Neural cell (in vitro differentiated cells): Measurements from ENCODE around the gene MTX1. TPM values are rescaled to one million over a fixed set of nuclear protein-coding genes. Genes with fewer than 3 reads are reported as not detected.
"Not testable (repeated sequence)": the region's sequence is repeated elsewhere in the genome, so short reads cannot be mapped to it uniquely, and the experiment has no call there.

Experiments used
- H2AFZ ChIP-seq: fragments of 200-600, 300-800 bp; sonication (generic), shearing (Covaris generic); 2 replicates; pipeline ENCODE4 v1.6.0; 2014; ENCODE audit warnings: low read depth, mild to moderate bottlenecking, antibody characterized with exemption, low read length, moderate library complexity
- H3F3A ChIP-seq: fragments of 200-600 bp; shearing (Covaris generic); 2 replicates; pipeline ENCODE4 v1.6.1; 2016; ENCODE audit warnings: mild to moderate bottlenecking, moderate library complexity, mixed read lengths, antibody characterized with exemption, low read length; ENCODE audit not compliant: insufficient read depth, poor library complexity, severe bottlenecking
- H3K27ac ChIP-seq: fragments of 200-600, 300-800 bp; sonication (generic), shearing (Covaris generic); 2 replicates; pipeline ENCODE4 v1.5.1; 2014; ENCODE audit warnings: mild to moderate bottlenecking, low read length, moderate library complexity
- H3K27me3 ChIP-seq: fragments of 300-800, 200-600 bp; sonication (generic), shearing (Covaris generic); 2 replicates; pipeline ENCODE4 v1.6.0; 2014; ENCODE audit warnings: mild to moderate bottlenecking, low read depth, low read length, moderate library complexity; ENCODE audit not compliant: insufficient read depth
- H3K36me3 ChIP-seq: fragments of 300-800, 200-600 bp; sonication (generic), shearing (Covaris generic); 2 replicates; pipeline ENCODE4 v1.5.1; 2014; ENCODE audit warnings: mild to moderate bottlenecking, antibody characterized with exemption, low read length, moderate library complexity; ENCODE audit not compliant: insufficient read depth
- H3K4me2 ChIP-seq: fragments of 300-800, 200-600 bp; sonication (generic), shearing (Covaris generic); 2 replicates; pipeline ENCODE4 v1.6.0; 2014; ENCODE audit warnings: mild to moderate bottlenecking, low read length
- H3K4me3 ChIP-seq: fragments of 300-800, 200-600 bp; sonication (generic), shearing (Covaris generic); 2 replicates; pipeline ENCODE4 v1.5.1; 2014; ENCODE audit warnings: mild to moderate bottlenecking, low read length, moderate library complexity
- H3K79me2 ChIP-seq: fragments of 200-600 bp; shearing (Covaris generic); replicated peaks from 2 replicates; pipeline ENCODE4 v1.6.0; 2014; ENCODE audit warnings: mild to moderate bottlenecking, low read length, moderate library complexity; ENCODE audit not compliant: insufficient read depth
- H3K9ac ChIP-seq: fragments of 300-800, 200-600 bp; sonication (generic), shearing (Covaris generic); 2 replicates; pipeline ENCODE4 v1.6.1; 2016; ENCODE audit warnings: mild to moderate bottlenecking, low read length, mixed read lengths
- H3K9me2 ChIP-seq: fragments of 200-600 bp; shearing (Covaris generic); 2 replicates; pipeline ENCODE4 v1.6.1; 2016; ENCODE audit warnings: mild to moderate bottlenecking, low read length, mixed read lengths; ENCODE audit not compliant: insufficient read depth
- H3K9me3 ChIP-seq: fragments of 200-600, 300-800 bp; sonication (generic), shearing (Covaris generic); 2 replicates; pipeline ENCODE4 v1.6.1; 2016; ENCODE audit warnings: mild to moderate bottlenecking, mixed run types, low read length, moderate library complexity, mixed read lengths
- H4K20me1 ChIP-seq: fragments of 200-600 bp; shearing (Covaris generic); 2 replicates; pipeline ENCODE4 v1.6.1; 2016; ENCODE audit warnings: mild to moderate bottlenecking, mixed run types; ENCODE audit not compliant: insufficient read depth
- CTCF ChIP-seq: fragments of 450-650 bp; IDR thresholded peaks from 2 replicates; pipeline ENCODE4 v1.5.1; 2014; ENCODE audit warnings: antibody characterized with exemption, mild to moderate bottlenecking, moderate library complexity; ENCODE audit not compliant: poor library complexity, severe bottlenecking
- EP300 ChIP-seq: fragments of 450-650 bp; conservative IDR thresholded peaks from 2 replicates; pipeline ENCODE4 v1.6.1; 2014; ENCODE audit warnings: antibody characterized with exemption, mild to moderate bottlenecking, moderate library complexity; ENCODE audit not compliant: poor library complexity, severe bottlenecking
- EZH2 ChIP-seq: fragments of 200-600, 300-800 bp; shearing (Covaris generic), sonication (generic); IDR thresholded peaks from 2 replicates; pipeline ENCODE4 v1.6.1; 2014; ENCODE audit warnings: antibody characterized with exemption, low read length, borderline replicate concordance, mild to moderate bottlenecking; ENCODE audit not compliant: insufficient read depth, poor library complexity, severe bottlenecking
- MXI1 ChIP-seq: fragments of 450-650 bp; conservative IDR thresholded peaks from 2 replicates; pipeline ENCODE4 v1.6.1; 2014; ENCODE audit warnings: antibody characterized with exemption, mild to moderate bottlenecking; ENCODE audit not compliant: poor library complexity, severe bottlenecking
- POLR2AphosphoS5 ChIP-seq: IDR thresholded peaks from 2 replicates; pipeline ENCODE4 v1.6.1; 2012
- RAD21 ChIP-seq: fragments of 450-650 bp; conservative IDR thresholded peaks from 2 replicates; pipeline ENCODE4 v1.6.1; 2014; ENCODE audit warnings: antibody characterized with exemption, mild to moderate bottlenecking, moderate library complexity
- REST ChIP-seq: IDR thresholded peaks from 2 replicates; pipeline ENCODE4 v1.6.1; 2012; ENCODE audit warnings: borderline replicate concordance
- SMC3 ChIP-seq: fragments of 450-650 bp; conservative IDR thresholded peaks from 2 replicates; pipeline ENCODE4 v1.6.1; 2014; ENCODE audit warnings: antibody characterized with exemption, mild to moderate bottlenecking, moderate library complexity; ENCODE audit not compliant: poor library complexity
- TAF1 ChIP-seq: IDR thresholded peaks from 2 replicates; pipeline ENCODE4 v1.6.1; 2012; ENCODE audit warnings: low read depth
- polyA plus RNA-seq: library from polyadenylated mRNA; depleted of rRNA; stranded (reverse); fragments of >200 nt; gene quantifications from 2 replicates; pipeline ENCODE4 v1.2.3, GENCODE V29; 2014

MTX1 gene
- polyA plus RNA-seq, 1 donor from 2014 or later: 55.0 TPM

GRCh38 chr1:155160128-155160527 is 48.4 kb upstream of the MTX1 start:
- no peak overlapping the region for H3K4me3 ChIP-seq

GRCh38 chr1:155162631-155163030 is 45.9 kb upstream of the MTX1 start:
- H2AFZ ChIP-seq, H3K4me3 ChIP-seq, H4K20me1 ChIP-seq, H3K79me2 ChIP-seq, H3K9me3 ChIP-seq, H3K4me2 ChIP-seq, H3K9ac ChIP-seq, H3K36me3 ChIP-seq, H3K9me2 ChIP-seq, H3K27me3 ChIP-seq, H3F3A ChIP-seq, H3K27ac ChIP-seq: not testable (repeated sequence)

More at GRCh38 chr1:155160128-155160527, 48.4 kb upstream of the MTX1 start:
- H3K9ac ChIP-seq: no peak overlapping the region
- no peaks in the 10 kb centered on the region for H3K27me3 ChIP-seq
- no peaks in the 10 kb centered on the region for H3K9me2 ChIP-seq
- TF ChIP-seq MXI1 (no peak), RAD21 (no peak)
- H2AFZ ChIP-seq: no peak overlapping the region
- H3K9me3 ChIP-seq: no peaks in the 10 kb centered on the region
- H3K36me3 ChIP-seq: no peaks in the 10 kb centered on the region
- no peaks in the 10 kb centered on the region for H3K79me2 ChIP-seq
- no peak overlapping the region for H3K27ac ChIP-seq
- H3F3A ChIP-seq: no peaks in the 10 kb centered on the region
- H3K4me2 ChIP-seq: no peak overlapping the region
- no peaks in the 10 kb centered on the region for H4K20me1 ChIP-seq

GRCh38 chr1:155163785-155164184 is 44.7 kb upstream of the MTX1 start:
- not testable (repeated sequence) for H3K4me3 ChIP-seq, H3K9me2 ChIP-seq, H3K9ac ChIP-seq, H3K27ac ChIP-seq, H2AFZ ChIP-seq, H3K9me3 ChIP-seq, H4K20me1 ChIP-seq, H3K27me3 ChIP-seq, H3F3A ChIP-seq, H3K79me2 ChIP-seq, H3K36me3 ChIP-seq, H3K4me2 ChIP-seq

- H3F3A ChIP-seq, H4K20me1 ChIP-seq, H3K27ac ChIP-seq, H2AFZ ChIP-seq, H3K4me3 ChIP-seq, H3K36me3 ChIP-seq, H3K27me3 ChIP-seq, H3K4me2 ChIP-seq, H3K9ac ChIP-seq, H3K79me2 ChIP-seq, H3K9me3 ChIP-seq, H3K9me2 ChIP-seq: not testable (repeated sequence)
These were observed 43.9 kb upstream of the MTX1 start for GRCh38 chr1:155164625-155165024.

GRCh38 chr1:155166051-155166470 is 42.4 kb upstream of the MTX1 start:
- Histone ChIP-seq H3K4me3 (no peak overlapping the region), H3K36me3 (no peaks in the 10 kb centered on the region), H4K20me1 (no peaks in the 10 kb centered on the region), H3K4me2 (no peak overlapping the region), H3K27ac (no peak overlapping the region), H2AFZ (no peak overlapping the region), H3F3A (no peaks in the 10 kb centered on the region), H3K9me2 (no peaks in the 10 kb centered on the region), H3K9ac (no peak overlapping the region), H3K79me2 (no peaks in the 10 kb centered on the region), H3K27me3 (no peaks in the 10 kb centered on the region), H3K9me3 (no peaks in the 10 kb centered on the region)
- TF ChIP-seq TAF1 (no peak), SMC3 (no peak), MXI1 (no peak), CTCF (no peak), POLR2AphosphoS5 (no peak), EZH2 (no peak), EP300 (no peak), RAD21 (no peak), REST (no peak)
